ENCODE results near the gene CA10.

DNA sequence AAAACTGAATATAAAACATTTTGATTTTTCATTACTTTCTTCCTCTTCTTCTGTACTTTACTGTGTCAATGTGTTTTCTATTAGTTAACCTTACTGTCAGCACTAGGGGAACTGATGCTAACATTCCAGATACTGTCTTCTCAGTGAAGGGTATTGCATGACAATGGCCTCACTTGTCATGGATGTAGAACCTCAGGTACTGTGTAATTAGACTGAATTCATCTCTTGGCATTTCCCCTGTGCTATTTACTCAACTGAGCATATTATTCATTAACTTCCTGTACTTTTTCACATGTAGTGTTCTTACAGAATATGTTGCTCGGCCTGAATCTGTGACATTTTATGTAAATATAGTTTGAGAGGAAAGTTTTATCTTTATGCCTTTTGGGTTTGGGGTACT is 237.0 kb downstream of the CA10 start:
- TF ChIP-seq, protein P1, sequence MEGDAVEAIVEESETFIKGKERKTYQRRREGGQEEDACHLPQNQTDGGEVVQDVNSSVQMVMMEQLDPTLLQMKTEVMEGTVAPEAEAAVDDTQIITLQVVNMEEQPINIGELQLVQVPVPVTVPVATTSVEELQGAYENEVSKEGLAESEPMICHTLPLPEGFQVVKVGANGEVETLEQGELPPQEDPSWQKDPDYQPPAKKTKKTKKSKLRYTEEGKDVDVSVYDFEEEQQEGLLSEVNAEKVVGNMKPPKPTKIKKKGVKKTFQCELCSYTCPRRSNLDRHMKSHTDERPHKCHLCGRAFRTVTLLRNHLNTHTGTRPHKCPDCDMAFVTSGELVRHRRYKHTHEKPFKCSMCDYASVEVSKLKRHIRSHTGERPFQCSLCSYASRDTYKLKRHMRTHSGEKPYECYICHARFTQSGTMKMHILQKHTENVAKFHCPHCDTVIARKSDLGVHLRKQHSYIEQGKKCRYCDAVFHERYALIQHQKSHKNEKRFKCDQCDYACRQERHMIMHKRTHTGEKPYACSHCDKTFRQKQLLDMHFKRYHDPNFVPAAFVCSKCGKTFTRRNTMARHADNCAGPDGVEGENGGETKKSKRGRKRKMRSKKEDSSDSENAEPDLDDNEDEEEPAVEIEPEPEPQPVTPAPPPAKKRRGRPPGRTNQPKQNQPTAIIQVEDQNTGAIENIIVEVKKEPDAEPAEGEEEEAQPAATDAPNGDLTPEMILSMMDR (IDR thresholded peaks at IDR 0.05), result no peak
- TF ChIP-seq POLR2A (IDR thresholded peaks at IDR 0.05), result no peak
- no peak for TF ChIP-seq POLR2AphosphoS5 (IDR thresholded peaks at IDR 0.05)
